ENCODE data around the gene ACIN1.
A peak's percentile ranks its signal among the peaks of the same experiment; 100 is the strongest.

Gene ACIN1

DNA sequence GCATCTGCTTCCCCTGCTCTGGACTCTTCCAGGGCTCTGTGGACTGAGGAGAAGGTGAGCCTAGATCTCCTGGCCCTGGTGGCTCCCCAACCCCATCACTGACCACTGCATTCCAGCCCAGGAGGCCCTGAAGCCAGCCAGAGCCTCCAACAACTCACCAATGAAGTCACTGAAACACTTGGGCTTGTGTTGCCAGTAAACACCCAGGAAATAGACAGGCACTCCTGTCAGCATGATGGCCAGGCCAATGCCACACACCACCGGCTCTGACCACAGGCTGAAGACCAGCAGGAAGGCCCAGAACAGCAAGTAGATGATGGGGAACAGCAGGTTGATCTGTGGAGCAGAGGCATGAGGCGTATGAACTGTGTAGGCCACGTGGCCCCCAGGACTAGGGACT, 32.9 kb upstream of the ACIN1 start:
- TF ChIP-seq, protein P1, sequence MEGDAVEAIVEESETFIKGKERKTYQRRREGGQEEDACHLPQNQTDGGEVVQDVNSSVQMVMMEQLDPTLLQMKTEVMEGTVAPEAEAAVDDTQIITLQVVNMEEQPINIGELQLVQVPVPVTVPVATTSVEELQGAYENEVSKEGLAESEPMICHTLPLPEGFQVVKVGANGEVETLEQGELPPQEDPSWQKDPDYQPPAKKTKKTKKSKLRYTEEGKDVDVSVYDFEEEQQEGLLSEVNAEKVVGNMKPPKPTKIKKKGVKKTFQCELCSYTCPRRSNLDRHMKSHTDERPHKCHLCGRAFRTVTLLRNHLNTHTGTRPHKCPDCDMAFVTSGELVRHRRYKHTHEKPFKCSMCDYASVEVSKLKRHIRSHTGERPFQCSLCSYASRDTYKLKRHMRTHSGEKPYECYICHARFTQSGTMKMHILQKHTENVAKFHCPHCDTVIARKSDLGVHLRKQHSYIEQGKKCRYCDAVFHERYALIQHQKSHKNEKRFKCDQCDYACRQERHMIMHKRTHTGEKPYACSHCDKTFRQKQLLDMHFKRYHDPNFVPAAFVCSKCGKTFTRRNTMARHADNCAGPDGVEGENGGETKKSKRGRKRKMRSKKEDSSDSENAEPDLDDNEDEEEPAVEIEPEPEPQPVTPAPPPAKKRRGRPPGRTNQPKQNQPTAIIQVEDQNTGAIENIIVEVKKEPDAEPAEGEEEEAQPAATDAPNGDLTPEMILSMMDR (conservative IDR thresholded peaks at IDR 0.05), result no peak
- TF ChIP-seq ZFX (IDR thresholded peaks at IDR 0.05), result no peak
- H3K27ac ChIP-seq, result no peak overlapping the region

DNA sequence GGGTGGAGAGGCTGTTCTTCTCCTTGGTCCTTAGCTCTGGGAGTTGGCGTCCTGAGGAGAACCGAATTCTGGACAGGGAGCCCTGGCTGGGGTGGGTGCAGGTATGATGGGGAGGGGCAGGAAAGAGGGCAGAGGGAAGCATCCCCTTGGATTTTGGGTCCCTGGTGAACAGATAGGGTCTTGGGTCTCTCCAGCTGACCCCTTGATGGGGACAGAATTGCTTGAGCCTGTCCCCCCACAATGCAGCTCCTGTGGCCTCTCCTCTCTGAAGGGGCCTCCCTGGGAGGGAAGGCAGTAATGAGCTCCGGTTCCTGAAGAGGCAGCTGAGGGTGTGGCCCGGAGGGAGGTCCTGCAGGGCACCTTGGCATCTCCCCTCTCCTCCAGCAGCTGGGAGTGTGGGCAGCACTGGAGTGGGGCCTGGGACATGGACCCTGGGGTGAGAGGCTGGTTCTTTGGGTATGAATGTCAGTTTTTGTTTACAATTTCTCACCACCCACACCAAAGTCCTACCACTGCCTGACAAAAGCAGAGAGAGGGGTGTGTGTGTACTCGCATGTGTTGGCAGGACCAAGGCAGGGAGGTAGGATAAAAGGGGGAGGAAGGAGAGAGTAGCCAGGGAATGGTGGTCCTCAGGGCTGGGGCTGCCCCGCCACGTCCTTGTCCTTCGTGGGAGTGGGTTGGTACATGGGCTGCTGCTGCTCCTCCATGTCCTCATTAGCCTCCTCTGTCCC, 31.8 kb upstream of the ACIN1 start:
- TF ChIP-seq, protein P1 (conservative IDR thresholded peaks at IDR 0.05), result no peak
- TF ChIP-seq ZFX (IDR thresholded peaks at IDR 0.05), result no peak
- H3K27ac ChIP-seq, result no peak overlapping the region

DNA sequence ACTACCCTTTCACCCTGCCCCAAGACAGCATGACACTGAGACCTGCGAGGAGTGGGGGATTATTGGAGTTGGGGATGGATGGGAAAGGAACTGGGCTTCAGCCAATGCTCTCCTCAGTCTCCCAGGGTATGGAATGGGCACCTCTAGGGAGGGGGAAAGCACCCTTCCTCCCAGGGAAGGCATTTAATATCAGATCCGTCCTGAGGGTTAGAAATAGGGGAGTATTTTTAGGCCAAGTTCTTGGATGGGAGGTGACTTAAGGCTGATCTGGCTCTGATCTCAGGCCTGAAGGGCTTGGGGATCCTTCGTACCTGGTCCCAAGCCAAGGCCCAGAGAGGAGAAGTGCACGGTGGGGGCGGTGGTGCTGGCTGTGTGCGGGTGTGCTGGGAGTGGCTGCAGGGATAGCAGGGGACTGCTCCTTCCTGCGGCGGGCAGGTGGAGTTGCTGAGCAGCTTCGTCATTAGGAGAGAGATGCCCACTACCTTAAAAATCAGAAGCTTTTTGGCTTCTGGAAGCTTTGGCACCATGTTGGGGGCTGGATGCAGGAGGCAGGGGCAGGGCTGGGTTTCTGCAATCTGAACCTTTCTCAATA, 31.1 kb upstream of the ACIN1 start:
- no peak for TF ChIP-seq ZFX (IDR thresholded peaks at IDR 0.05)
- TF ChIP-seq, protein P1 (conservative IDR thresholded peaks at IDR 0.05), result no peak
- H3K27ac ChIP-seq, result no peak overlapping the region

DNA sequence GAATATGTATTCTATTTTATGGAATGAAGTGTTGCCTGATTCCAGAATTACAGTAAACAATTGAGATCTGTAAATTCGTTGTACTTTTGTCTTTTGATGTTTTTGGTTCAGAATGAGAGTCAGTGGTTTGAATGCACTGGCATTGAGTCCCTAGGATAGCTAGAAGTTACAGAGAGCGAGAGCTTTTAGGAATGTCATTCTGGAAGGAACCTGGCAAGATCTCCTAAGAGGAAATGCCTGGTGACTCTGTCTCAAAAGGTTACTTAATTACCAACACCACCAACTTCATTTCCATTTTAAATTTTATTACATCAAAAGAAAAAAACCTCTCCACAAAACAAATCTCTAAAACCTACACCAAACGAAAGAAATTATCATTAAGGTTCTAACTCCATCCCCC, 30.1 kb upstream of the ACIN1 start:
- TF ChIP-seq, protein P1 (conservative IDR thresholded peaks at IDR 0.05), result no peak
- no peak for TF ChIP-seq ZFX (IDR thresholded peaks at IDR 0.05)
- no peak overlapping the region for H3K27ac ChIP-seq

DNA sequence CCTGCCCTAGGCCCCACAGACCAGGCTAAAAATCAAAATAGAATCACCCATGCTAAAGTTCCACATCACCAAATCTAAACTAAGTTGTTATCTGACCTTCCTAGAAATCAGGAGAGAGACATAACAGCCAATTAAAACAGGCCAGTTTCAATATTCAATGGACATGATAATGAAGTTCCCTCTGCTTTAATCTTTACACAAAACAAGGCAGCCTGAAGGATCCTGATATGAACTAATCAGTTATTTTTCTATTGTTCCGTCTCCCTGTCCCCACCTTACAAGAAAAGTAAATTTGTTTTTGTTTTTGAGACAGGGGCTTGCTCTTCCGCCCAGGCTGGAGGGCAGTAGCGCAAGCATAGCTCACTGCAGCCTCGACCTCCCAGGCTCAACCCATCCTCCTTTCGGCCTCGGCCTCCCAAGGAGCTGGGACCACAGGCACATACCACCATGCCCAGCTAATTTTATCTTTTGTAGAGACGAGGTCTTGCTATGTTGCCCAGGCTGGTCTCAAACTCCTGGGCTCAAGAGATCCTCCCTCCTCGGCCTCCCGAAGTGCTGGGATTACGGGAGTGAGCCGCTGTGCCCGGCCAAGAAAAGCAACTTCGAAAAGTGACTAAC, 29.5 kb upstream of the ACIN1 start:
- H3K27ac ChIP-seq, result no peak overlapping the region
- TF ChIP-seq, protein P1 (conservative IDR thresholded peaks at IDR 0.05), result no peak
- no peak for TF ChIP-seq ZFX (IDR thresholded peaks at IDR 0.05)

DNA sequence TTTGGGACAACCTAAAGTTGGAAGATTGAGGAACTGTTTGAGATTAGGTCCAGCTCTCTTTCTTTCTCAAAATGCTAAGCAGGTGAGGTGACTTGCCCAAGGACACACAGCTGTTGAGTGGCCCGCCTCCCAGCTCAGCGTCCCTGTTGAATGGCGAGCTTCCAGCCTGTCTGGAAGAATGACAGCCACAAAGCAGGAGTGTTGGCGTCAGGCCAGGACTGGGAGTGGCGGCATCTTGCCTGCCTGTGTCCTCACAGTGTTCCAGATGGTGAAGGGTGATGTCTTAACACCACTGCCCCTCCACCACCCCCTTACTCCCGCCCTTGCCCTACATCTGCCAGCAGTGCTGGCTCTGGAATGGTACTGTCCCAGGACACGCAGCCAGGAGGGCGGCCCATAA, 28.5 kb upstream of the ACIN1 start:
- 0 out of 2 replicates have a peak overlapping the region, but pooled peaks have one; percentile 4 for H3K27ac ChIP-seq
- no peak for TF ChIP-seq ZFX (IDR thresholded peaks at IDR 0.05)
- TF ChIP-seq, protein P1 (conservative IDR thresholded peaks at IDR 0.05), result no peak

DNA sequence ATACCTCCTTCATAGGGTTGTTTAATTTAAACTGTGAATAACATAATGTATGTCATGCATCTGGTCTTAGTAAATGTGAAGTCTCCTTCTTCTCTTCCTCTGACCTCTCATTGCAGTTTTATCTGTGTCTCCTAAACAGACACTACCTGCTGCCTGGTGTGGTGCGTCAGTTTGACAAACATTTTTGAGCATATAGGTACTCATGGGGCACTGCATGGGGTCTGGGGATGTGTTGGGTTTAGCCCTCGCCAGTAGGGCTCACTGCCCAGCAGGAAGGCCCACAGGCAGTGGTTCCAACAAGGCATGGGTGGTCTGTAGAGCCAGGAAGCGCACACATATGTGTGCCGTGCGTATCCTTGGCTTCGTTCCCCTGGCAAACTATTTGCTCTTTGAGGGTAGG, 27.1 kb upstream of the ACIN1 start:
- no peak for TF ChIP-seq ZFX (IDR thresholded peaks at IDR 0.05)
- TF ChIP-seq, protein P1 (conservative IDR thresholded peaks at IDR 0.05), result no peak
- H3K27ac ChIP-seq, result no peak overlapping the region

Measured in C4-2B (cell line).